Panc1 (cell line): Measurements from ENCODE around the gene ITLN1. TPM values are rescaled to one million over a fixed set of nuclear protein-coding genes. Genes with fewer than 3 reads are reported as not detected.

ENCODE experiments used
- ATAC-seq: fragments of 200-7000 bp; cut with Tn5 transposase; 2 replicates; pipeline ENCODE4 v1.9.1; 2020; ENCODE audit warnings: mild to moderate bottlenecking, moderate library complexity
- BruUV-seq: library from RNA; stranded (reverse); fragments of 400-500 nt; replicated peaks from 2 replicates; lab custom pipeline; 2021; lab: Mats Ljungman, UMichigan
- CTCF ChIA-PET: fragments of 300-600 bp; sonication (Branson Sonifier 250); formaldehyde crosslinking; loops from one replicate; lab custom pipeline; 2022; ENCODE audit warnings: antibody characterized with exemption; lab: Charles Lee
- POLR2A ChIA-PET: fragments of 300-600 bp; sonication (Branson Sonifier 250); formaldehyde crosslinking; loops from one replicate; lab custom pipeline; 2022; ENCODE audit warnings: antibody characterized with exemption; lab: Charles Lee
- DNase-seq: peaks from one replicate; pipeline ENCODE4 v3.0.0-alpha.2; 2010; ENCODE audit warnings: low read depth, low spot score
- H3K27ac ChIP-seq: 2 replicates; pipeline ENCODE4 v1.5.1; 2011; ENCODE audit warnings: mild to moderate bottlenecking, low read length, inconsistent platforms
- H3K27me3 ChIP-seq: fragments of 200-500 bp; sonication (Bioruptor generic); 2 replicates; pipeline ENCODE4 v1.6.0; 2014; ENCODE audit warnings: low read length, inconsistent platforms; ENCODE audit not compliant: control insufficient read depth, insufficient read depth
- H3K36me3 ChIP-seq: fragments of 200-500 bp; sonication (Bioruptor generic); 2 replicates; pipeline ENCODE4 v1.5.1; 2014; ENCODE audit warnings: inconsistent platforms, mild to moderate bottlenecking, low read length, moderate library complexity; ENCODE audit not compliant: control insufficient read depth, insufficient read depth
- H3K4me1 ChIP-seq: 2 replicates; pipeline ENCODE4 v1.5.1; 2011; ENCODE audit warnings: inconsistent platforms, mild to moderate bottlenecking, low read length, moderate library complexity; ENCODE audit not compliant: control insufficient read depth, insufficient read depth
- H3K4me3 ChIP-seq, 2 experiments: 2 replicates each; pipeline ENCODE4 v1.5.1; 2011 to 2012; ENCODE audit warnings: low read depth in 2 of 2, low read length in 2 of 2, mild to moderate bottlenecking in 2 of 2, inconsistent platforms in 1 of 2, moderate library complexity in 1 of 2
- H3K9me3 ChIP-seq: fragments of 200-500 bp; sonication (Bioruptor generic); 2 replicates; pipeline ENCODE4 v1.5.1; 2014; ENCODE audit warnings: low read depth, mild to moderate bottlenecking, inconsistent platforms, low read length, moderate library complexity; ENCODE audit not compliant: control insufficient read depth, insufficient read depth
- POLR2AphosphoS5 ChIP-seq: IDR thresholded peaks from 2 replicates; pipeline ENCODE4 v1.6.1; 2012; ENCODE audit warnings: mild to moderate bottlenecking, low read depth, low read length, moderate library complexity
- SIN3A ChIP-seq: IDR thresholded peaks from 2 replicates; pipeline ENCODE4 v1.6.1; 2012; ENCODE audit warnings: low read depth, mild to moderate bottlenecking, low read length, moderate library complexity, borderline replicate concordance; ENCODE audit not compliant: insufficient read depth
- TCF7L2 ChIP-seq: IDR thresholded peaks from 2 replicates; pipeline ENCODE4 v1.6.1; 2011; ENCODE audit warnings: mild to moderate bottlenecking, low read depth, low read length, inconsistent platforms
- in situ Hi-C: cut with HindIII; loops from 2 replicates; pipeline ENCODE4 v1.10.0; 2016; ENCODE audit warnings: low sequenced_read_pairs, low pct_unique_long_range_greater_than_20kb
- intact Hi-C: fragments of 100-400 bp; cut with micrococcal nuclease; formaldehyde crosslinking; loops from one replicate; pipeline ENCODE4 v1.10.0; 2022; ENCODE audit not compliant: unreplicated experiment
- total RNA-seq: library from RNA; stranded (reverse); gene quantifications from one replicate; pipeline ENCODE4 v1.2.1, GENCODE V29; 2021; ENCODE audit not compliant: unreplicated experiment
- TF ChIP-seq, protein P1 (sequence below), 2 experiments: IDR thresholded peaks; 2 replicates each; pipeline ENCODE4 v1.6.1; 2011 to 2012; ENCODE audit warnings: low read depth in 2 of 2, control low read depth in 1 of 2, low read length in 1 of 2, mild to moderate bottlenecking in 1 of 2, moderate library complexity in 1 of 2; ENCODE audit not compliant: insufficient read depth in 1 of 2
- TF ChIP-seq, protein P2 (sequence below): fragments of 450-650 bp; IDR thresholded peaks from 2 replicates; pipeline ENCODE4 v1.5.1; 2017; ENCODE audit warnings: mild to moderate bottlenecking

ITLN1 gene
- total RNA-seq, 1 experiment from 2014 or later: not detected

DNA sequence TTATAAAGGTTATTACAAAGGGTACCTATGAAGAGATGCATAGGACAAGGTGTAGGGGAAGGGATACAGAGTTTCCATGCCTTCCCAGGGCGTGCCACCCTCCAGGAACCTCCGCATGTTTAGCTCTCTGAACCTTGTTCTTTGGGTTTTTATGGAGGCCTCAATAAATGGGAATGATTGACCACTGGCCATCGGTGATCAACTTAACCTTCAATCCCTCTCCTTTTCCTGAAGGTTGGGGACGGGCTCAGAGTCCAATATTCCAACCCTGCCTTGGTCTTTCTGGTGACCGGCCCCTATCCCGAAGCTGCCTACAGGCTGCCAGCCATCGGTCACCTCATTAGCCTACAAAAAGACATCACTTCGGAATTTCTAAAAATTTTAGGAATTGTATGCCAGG lies 34.0 kb downstream of the ITLN1 start:
- Histone ChIP-seq H3K27ac (no peak overlapping the region), H3K27me3 (0 out of 2 replicates have a peak, but pooled peaks cover 4% of the 10 kb centered on the region), H3K9me3 (no peaks in the 10 kb centered on the region), H3K4me1 (no peaks in the 10 kb centered on the region), H3K4me3 (no peak overlapping the region), H3K36me3 (no peaks in the 10 kb centered on the region)
- POLR2A ChIA-PET: no interaction called here
- intact Hi-C loops (no loop called here), in situ Hi-C loops (no loop called here)
- DNase-seq: no peak
- no peak for ATAC-seq
- no peak for TF ChIP-seq POLR2AphosphoS5
- CTCF ChIA-PET: no interaction called here
- BruUV-seq: no TSS peak

DNA sequence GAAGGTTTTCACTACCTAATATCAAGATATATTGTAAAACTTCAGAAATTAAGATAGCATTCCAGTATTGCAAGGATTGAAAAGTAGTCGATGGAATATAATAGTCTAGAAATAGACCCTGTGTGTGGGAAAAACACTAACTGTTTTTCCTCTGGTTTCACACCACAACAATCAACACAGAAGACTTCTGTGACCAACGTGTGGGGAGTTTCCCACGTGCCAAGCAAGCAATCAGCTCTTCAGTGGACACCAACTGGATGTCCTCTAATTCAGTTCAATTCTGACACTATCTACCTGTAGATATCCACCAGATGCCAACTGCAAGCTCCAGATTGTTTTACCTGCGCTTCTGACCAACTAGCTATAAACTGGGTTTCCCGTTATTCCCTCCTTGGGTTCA lies 34.4 kb downstream of the ITLN1 start:
- CTCF ChIA-PET: no interaction called here
- Histone ChIP-seq H3K27me3 (0 out of 2 replicates have a peak, but pooled peaks cover 4% of the 10 kb centered on the region), H3K4me1 (no peaks in the 10 kb centered on the region), H3K36me3 (no peaks in the 10 kb centered on the region), H3K4me3 (no peak overlapping the region), H3K27ac (no peak overlapping the region), H3K9me3 (no peaks in the 10 kb centered on the region)
- in situ Hi-C loops (no loop called here), intact Hi-C loops (no loop called here)
- no TSS peak for BruUV-seq
- POLR2A ChIA-PET: no interaction called here
- TF ChIP-seq TCF7L2 (no peak), SIN3A (no peak), POLR2AphosphoS5 (no peak)
- TF ChIP-seq, protein P1, sequence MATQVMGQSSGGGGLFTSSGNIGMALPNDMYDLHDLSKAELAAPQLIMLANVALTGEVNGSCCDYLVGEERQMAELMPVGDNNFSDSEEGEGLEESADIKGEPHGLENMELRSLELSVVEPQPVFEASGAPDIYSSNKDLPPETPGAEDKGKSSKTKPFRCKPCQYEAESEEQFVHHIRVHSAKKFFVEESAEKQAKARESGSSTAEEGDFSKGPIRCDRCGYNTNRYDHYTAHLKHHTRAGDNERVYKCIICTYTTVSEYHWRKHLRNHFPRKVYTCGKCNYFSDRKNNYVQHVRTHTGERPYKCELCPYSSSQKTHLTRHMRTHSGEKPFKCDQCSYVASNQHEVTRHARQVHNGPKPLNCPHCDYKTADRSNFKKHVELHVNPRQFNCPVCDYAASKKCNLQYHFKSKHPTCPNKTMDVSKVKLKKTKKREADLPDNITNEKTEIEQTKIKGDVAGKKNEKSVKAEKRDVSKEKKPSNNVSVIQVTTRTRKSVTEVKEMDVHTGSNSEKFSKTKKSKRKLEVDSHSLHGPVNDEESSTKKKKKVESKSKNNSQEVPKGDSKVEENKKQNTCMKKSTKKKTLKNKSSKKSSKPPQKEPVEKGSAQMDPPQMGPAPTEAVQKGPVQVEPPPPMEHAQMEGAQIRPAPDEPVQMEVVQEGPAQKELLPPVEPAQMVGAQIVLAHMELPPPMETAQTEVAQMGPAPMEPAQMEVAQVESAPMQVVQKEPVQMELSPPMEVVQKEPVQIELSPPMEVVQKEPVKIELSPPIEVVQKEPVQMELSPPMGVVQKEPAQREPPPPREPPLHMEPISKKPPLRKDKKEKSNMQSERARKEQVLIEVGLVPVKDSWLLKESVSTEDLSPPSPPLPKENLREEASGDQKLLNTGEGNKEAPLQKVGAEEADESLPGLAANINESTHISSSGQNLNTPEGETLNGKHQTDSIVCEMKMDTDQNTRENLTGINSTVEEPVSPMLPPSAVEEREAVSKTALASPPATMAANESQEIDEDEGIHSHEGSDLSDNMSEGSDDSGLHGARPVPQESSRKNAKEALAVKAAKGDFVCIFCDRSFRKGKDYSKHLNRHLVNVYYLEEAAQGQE (IDR thresholded peaks at IDR 0.05; ENCODE audit: insufficient read depth in 1 of 2, low read depth in 2 of 2, low read length in 1 of 2): no peak
- TF ChIP-seq, protein P2, sequence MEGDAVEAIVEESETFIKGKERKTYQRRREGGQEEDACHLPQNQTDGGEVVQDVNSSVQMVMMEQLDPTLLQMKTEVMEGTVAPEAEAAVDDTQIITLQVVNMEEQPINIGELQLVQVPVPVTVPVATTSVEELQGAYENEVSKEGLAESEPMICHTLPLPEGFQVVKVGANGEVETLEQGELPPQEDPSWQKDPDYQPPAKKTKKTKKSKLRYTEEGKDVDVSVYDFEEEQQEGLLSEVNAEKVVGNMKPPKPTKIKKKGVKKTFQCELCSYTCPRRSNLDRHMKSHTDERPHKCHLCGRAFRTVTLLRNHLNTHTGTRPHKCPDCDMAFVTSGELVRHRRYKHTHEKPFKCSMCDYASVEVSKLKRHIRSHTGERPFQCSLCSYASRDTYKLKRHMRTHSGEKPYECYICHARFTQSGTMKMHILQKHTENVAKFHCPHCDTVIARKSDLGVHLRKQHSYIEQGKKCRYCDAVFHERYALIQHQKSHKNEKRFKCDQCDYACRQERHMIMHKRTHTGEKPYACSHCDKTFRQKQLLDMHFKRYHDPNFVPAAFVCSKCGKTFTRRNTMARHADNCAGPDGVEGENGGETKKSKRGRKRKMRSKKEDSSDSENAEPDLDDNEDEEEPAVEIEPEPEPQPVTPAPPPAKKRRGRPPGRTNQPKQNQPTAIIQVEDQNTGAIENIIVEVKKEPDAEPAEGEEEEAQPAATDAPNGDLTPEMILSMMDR: no peak
- no peak for DNase-seq
- ATAC-seq: no peak

DNA sequence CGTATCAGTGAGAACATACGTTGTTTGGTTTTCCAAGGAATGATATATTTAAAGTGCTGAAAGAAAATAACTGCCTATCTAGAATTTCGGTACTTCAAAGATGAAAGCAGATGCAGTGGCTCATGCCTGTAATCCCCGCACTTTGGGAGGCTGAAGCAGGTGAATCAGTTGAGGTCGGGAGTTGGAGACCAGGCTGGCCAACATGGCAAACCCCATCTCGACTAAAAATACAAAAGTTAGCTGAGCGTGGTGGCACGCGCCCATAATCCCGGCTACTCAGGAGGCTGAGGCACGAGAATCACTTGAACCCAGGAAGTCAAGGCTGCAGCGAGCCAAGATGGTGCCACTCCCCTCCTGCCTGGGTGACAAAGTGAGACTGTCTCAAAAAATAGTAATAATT lies 38.7 kb downstream of the ITLN1 start:
- DNase-seq (no peak), ATAC-seq (no peak)
- Histone ChIP-seq H3K36me3 (no peaks in the 10 kb centered on the region), H3K4me1 (no peaks in the 10 kb centered on the region), H3K4me3 (no peak overlapping the region), H3K27me3 (peaks cover 6% of the 10 kb centered on the region; the same call in 1 of the 2 replicates), H3K9me3 (no peaks in the 10 kb centered on the region), H3K27ac (no peak overlapping the region)
- TF ChIP-seq, protein P1 (IDR thresholded peaks at IDR 0.05; ENCODE audit: insufficient read depth in 1 of 2, low read depth in 2 of 2, low read length in 1 of 2): no peak
- TF ChIP-seq, protein P2: no peak
- TF ChIP-seq SIN3A: no peak
- in situ Hi-C loops (no loop called here), intact Hi-C loops (no loop called here)
- BruUV-seq: no TSS peak
- CTCF ChIA-PET: no interaction called here
- POLR2A ChIA-PET: no interaction called here
